ENCODE results near the gene MPPED2.

DNA sequence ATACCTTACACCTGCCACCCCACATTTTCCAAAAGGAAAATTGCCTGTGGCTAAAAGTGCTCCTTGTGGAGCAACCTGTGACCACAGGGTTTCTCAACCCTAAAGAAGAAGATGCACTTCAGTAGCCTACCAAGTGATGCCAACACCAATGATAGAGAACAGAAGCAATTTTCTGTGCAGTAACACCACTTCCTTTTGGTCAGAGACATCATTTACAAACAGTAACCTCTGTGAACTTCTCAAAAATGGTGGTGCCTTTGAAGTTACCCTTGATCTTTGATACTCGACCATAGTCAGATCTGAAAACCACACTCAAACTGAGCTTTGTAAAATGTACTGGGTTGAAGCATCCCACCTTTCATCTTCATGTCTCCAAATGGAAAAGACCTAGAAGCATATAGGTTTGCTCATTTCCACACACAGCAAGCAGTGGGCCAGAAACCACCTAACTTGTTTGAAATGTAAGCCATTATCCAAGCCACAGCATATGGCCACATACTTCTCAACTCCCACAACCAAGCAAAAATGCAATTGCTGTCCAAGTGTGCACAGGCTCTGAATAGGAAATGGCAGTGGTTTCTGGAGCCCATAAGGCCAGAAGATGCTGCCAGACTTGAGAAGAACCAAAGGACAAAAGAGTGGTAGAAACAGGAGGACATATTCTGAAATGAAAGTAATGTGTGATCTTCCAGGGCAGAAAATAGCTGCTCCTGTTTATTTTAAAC, 24.3 kb downstream of the MPPED2 start:
- TF ChIP-seq, protein P1, sequence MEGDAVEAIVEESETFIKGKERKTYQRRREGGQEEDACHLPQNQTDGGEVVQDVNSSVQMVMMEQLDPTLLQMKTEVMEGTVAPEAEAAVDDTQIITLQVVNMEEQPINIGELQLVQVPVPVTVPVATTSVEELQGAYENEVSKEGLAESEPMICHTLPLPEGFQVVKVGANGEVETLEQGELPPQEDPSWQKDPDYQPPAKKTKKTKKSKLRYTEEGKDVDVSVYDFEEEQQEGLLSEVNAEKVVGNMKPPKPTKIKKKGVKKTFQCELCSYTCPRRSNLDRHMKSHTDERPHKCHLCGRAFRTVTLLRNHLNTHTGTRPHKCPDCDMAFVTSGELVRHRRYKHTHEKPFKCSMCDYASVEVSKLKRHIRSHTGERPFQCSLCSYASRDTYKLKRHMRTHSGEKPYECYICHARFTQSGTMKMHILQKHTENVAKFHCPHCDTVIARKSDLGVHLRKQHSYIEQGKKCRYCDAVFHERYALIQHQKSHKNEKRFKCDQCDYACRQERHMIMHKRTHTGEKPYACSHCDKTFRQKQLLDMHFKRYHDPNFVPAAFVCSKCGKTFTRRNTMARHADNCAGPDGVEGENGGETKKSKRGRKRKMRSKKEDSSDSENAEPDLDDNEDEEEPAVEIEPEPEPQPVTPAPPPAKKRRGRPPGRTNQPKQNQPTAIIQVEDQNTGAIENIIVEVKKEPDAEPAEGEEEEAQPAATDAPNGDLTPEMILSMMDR (IDR thresholded peaks at IDR 0.05): no peak
- TF ChIP-seq POLR2A (IDR thresholded peaks at IDR 0.05): no peak
- no peak for TF ChIP-seq EP300 (IDR thresholded peaks at IDR 0.05)
- TF ChIP-seq POLR2AphosphoS5 (IDR thresholded peaks at IDR 0.05): no peak

Data from stomach (tissue), 4 donors.